T-helper 2 cell treated with Interferon-gamma antibody and Interleukin-4, amounts not matched to agents 5 μg/mL and 100 μg/mL, for 36 hours (primary cell): Measurements from ENCODE around the gene BEST1.
"Not testable (repeated sequence)": the region's sequence is repeated elsewhere in the genome, so short reads cannot be mapped to it uniquely, and the experiment has no call there.

Experiments
- DNase-seq: peaks from one replicate; pipeline ENCODE4 v3.0.0; 2021; ENCODE audit warnings: low spot score
- H3K27ac Mint-ChIP-seq: one replicate; pipeline ENCODE4 v1.8.0; 2021; ENCODE audit warnings: mild to moderate bottlenecking, mixed read lengths
- H3K27me3 Mint-ChIP-seq: one replicate; pipeline ENCODE4 v1.8.0; 2021; ENCODE audit warnings: low read depth, mixed read lengths
- H3K36me3 Mint-ChIP-seq: one replicate; pipeline ENCODE4 v1.8.0; 2021; ENCODE audit warnings: low read depth, mixed read lengths
- H3K4me1 Mint-ChIP-seq: one replicate; pipeline ENCODE4 v1.8.0; 2021; ENCODE audit warnings: low read depth, mixed read lengths
- H3K4me3 Mint-ChIP-seq: one replicate; pipeline ENCODE4 v1.8.0; 2022; ENCODE audit warnings: mild to moderate bottlenecking, moderate library complexity, mixed read lengths
- H3K9me3 Mint-ChIP-seq: one replicate; pipeline ENCODE4 v1.8.0; 2021; ENCODE audit warnings: mixed read lengths

BEST1 gene

GRCh38 chr11:61980783-61981541, 30.8 kb downstream of the BEST1 start:
- H3K4me3 Mint-ChIP-seq: no peak overlapping the region
- no peak overlapping the region for H3K27ac Mint-ChIP-seq
- no peaks in the 10 kb centered on the region for H3K36me3 Mint-ChIP-seq
- H3K4me1 Mint-ChIP-seq: no peaks in the 10 kb centered on the region
- DNase-seq: no peak
- peaks cover 8% of the 10 kb centered on the region for H3K9me3 Mint-ChIP-seq
- H3K27me3 Mint-ChIP-seq: peaks cover 2% of the 10 kb centered on the region

GRCh38 chr11:61983419-61983818, 33.3 kb downstream of the BEST1 start:
- no peak for DNase-seq
- H3K36me3 Mint-ChIP-seq: peaks cover 2% of the 10 kb centered on the region
- no peaks in the 10 kb centered on the region for H3K4me1 Mint-ChIP-seq
- no peak overlapping the region for H3K4me3 Mint-ChIP-seq
- peaks cover 29% of the 10 kb centered on the region for H3K9me3 Mint-ChIP-seq
- no peak overlapping the region for H3K27ac Mint-ChIP-seq
- peaks cover 13% of the 10 kb centered on the region for H3K27me3 Mint-ChIP-seq

- Mint-ChIP-seq H3K36me3 (peaks cover 2% of the 10 kb centered on the region), H3K4me1 (no peaks in the 10 kb centered on the region), H3K9me3 (peaks cover 40% of the 10 kb centered on the region), H3K27me3 (peaks cover 22% of the 10 kb centered on the region), H3K27ac (no peak overlapping the region), H3K4me3 (no peak overlapping the region)
- DNase-seq: no peak
Observed at GRCh38 chr11:61985869-61986268, 35.7 kb downstream of the BEST1 start.

GRCh38 chr11:61994981-61995380, 44.8 kb downstream of the BEST1 start:
- Mint-ChIP-seq H3K4me1 (no peaks in the 10 kb centered on the region), H3K36me3 (peaks cover 7% of the 10 kb centered on the region), H3K9me3 (peaks cover 17% of the 10 kb centered on the region), H3K27me3 (peaks cover 2% of the 10 kb centered on the region), H3K4me3 (no peak overlapping the region), H3K27ac (no peak overlapping the region)
- DNase-seq: no peak

GRCh38 chr11:61996933-61997332, 46.8 kb downstream of the BEST1 start:
- Mint-ChIP-seq H3K36me3 (peaks cover 7% of the 10 kb centered on the region), H3K9me3 (peaks cover 16% of the 10 kb centered on the region), H3K27ac (no peak overlapping the region), H3K4me3 (no peak overlapping the region), H3K27me3 (peaks cover 2% of the 10 kb centered on the region), H3K4me1 (no peaks in the 10 kb centered on the region)
- no peak for DNase-seq

- peaks cover 7% of the 10 kb centered on the region for H3K36me3 Mint-ChIP-seq
- H3K9me3 Mint-ChIP-seq: peaks cover 13% of the 10 kb centered on the region
- H3K27me3 Mint-ChIP-seq: no peaks in the 10 kb centered on the region
- H3K27ac Mint-ChIP-seq: no peak overlapping the region
- no peak for DNase-seq
- H3K4me1 Mint-ChIP-seq: no peaks in the 10 kb centered on the region
- no peak overlapping the region for H3K4me3 Mint-ChIP-seq
Observed at GRCh38 chr11:61999141-61999975, 49.2 kb downstream of the BEST1 start.

- Mint-ChIP-seq H3K27me3 (no peaks in the 10 kb centered on the region), H3K4me1 (no peaks in the 10 kb centered on the region), H3K9me3 (peaks cover 13% of the 10 kb centered on the region), H3K27ac (no peak overlapping the region), H3K4me3 (no peak overlapping the region), H3K36me3 (peaks cover 7% of the 10 kb centered on the region)
- DNase-seq: no peak
Observed at GRCh38 chr11:62000539-62001446, 50.6 kb downstream of the BEST1 start.

- H3K27me3 Mint-ChIP-seq: no peaks in the 10 kb centered on the region
- H3K27ac Mint-ChIP-seq: no peak overlapping the region
- peaks cover 7% of the 10 kb centered on the region for H3K36me3 Mint-ChIP-seq
- DNase-seq: no peak
- H3K4me3 Mint-ChIP-seq: no peak overlapping the region
- no peaks in the 10 kb centered on the region for H3K4me1 Mint-ChIP-seq
- H3K9me3 Mint-ChIP-seq: peaks cover 13% of the 10 kb centered on the region
Observed at GRCh38 chr11:62001450-62002191, 51.5 kb downstream of the BEST1 start.

- H3K9me3 Mint-ChIP-seq: peaks cover 13% of the 10 kb centered on the region
- H3K4me1 Mint-ChIP-seq, H3K27me3 Mint-ChIP-seq, H3K36me3 Mint-ChIP-seq, H3K4me3 Mint-ChIP-seq, H3K27ac Mint-ChIP-seq, DNase-seq: not testable (repeated sequence)
Observed at GRCh38 chr11:62002283-62002682, 52.1 kb downstream of the BEST1 start.

GRCh38 chr11:62004473-62004872, 54.3 kb downstream of the BEST1 start:
- no peak for DNase-seq
- Mint-ChIP-seq H3K4me3 (no peak overlapping the region), H3K27ac (no peak overlapping the region), H3K36me3 (peaks cover 1% of the 10 kb centered on the region), H3K27me3 (no peaks in the 10 kb centered on the region), H3K4me1 (no peaks in the 10 kb centered on the region), H3K9me3 (peaks cover 2% of the 10 kb centered on the region)

- Mint-ChIP-seq H3K27me3 (no peaks in the 10 kb centered on the region), H3K4me1 (no peaks in the 10 kb centered on the region), H3K36me3 (no peaks in the 10 kb centered on the region), H3K9me3 (no peaks in the 10 kb centered on the region), H3K4me3 (no peak overlapping the region), H3K27ac (no peak overlapping the region)
- DNase-seq: no peak
Observed at GRCh38 chr11:62008193-62008592, 58.0 kb downstream of the BEST1 start.

GRCh38 chr11:62010935-62011528, 60.9 kb downstream of the BEST1 start:
- no peak for DNase-seq
- H3K4me1 Mint-ChIP-seq: peaks cover 2% of the 10 kb centered on the region
- H3K27ac Mint-ChIP-seq: no peak overlapping the region
- no peaks in the 10 kb centered on the region for H3K27me3 Mint-ChIP-seq
- no peaks in the 10 kb centered on the region for H3K9me3 Mint-ChIP-seq
- H3K4me3 Mint-ChIP-seq: no peak overlapping the region
- no peaks in the 10 kb centered on the region for H3K36me3 Mint-ChIP-seq

- Mint-ChIP-seq H3K4me3 (no peak overlapping the region), H3K27me3 (no peaks in the 10 kb centered on the region), H3K4me1 (peaks cover 2% of the 10 kb centered on the region), H3K9me3 (no peaks in the 10 kb centered on the region), H3K36me3 (no peaks in the 10 kb centered on the region), H3K27ac (no peak overlapping the region)
- no peak for DNase-seq
Observed at GRCh38 chr11:62011881-62012280, 61.7 kb downstream of the BEST1 start.
